ENCODE data around the gene PNMA8C. TPM values are rescaled to one million over a fixed set of nuclear protein-coding genes. Genes with fewer than 3 reads are reported as not detected.

Gene PNMA8C
- polyA plus RNA-seq, 1 of the 3 experiments (the other 2 are of a cell fraction) = 1.3 TPM

DNA sequence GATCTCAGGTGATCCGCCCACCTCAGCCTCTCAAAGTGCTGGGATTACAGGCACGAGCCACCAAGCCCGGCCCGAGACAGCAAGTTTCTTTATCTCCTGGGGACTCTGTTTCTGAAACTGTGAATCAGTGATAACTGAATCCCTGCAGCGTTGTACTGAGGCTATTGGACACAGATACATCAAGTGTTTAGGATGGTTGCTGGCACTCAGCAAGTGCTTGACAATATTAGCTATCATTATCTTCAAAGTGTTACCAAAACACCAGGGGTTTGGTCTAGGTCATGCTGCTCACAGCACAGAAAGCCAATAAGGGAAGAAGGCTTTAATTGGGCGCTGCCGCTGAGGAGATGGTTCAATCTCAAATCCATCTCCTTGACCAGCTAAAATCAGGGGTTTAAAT, 20.5 kb upstream of the PNMA8C start:
- TF ChIP-seq YY1 (IDR thresholded peaks at IDR 0.05; ENCODE audit: low read depth) (no peak), RCOR1 (IDR thresholded peaks at IDR 0.05; ENCODE audit: low read length) (no peak), FOXJ3 (CRISPR knock-in tag; IDR thresholded peaks at IDR 0.05) (no peak), GATA2 (CRISPR knock-in tag; IDR thresholded peaks at IDR 0.05) (no peak), SIN3A (IDR thresholded peaks at IDR 0.05; ENCODE audit: borderline replicate concordance, low read depth, low read length) (no peak), JUND (IDR thresholded peaks at IDR 0.05) (no peak), FOSL2 (IDR thresholded peaks at IDR 0.05; ENCODE audit: borderline replicate concordance, low read depth) (no peak), TEAD4 (IDR thresholded peaks at IDR 0.05; ENCODE audit: borderline replicate concordance, insufficient read depth) (no peak), MEF2A (IDR thresholded peaks at IDR 0.05; ENCODE audit: borderline replicate concordance, low read depth) (no peak), SMC3 (IDR thresholded peaks at IDR 0.05; ENCODE audit: low read depth, low read length) (no peak), FOXM1 (IDR thresholded peaks at IDR 0.05; ENCODE audit: low read depth) (no peak), NFIC (IDR thresholded peaks at IDR 0.05; ENCODE audit: borderline replicate concordance) (no peak), NRF1 (IDR thresholded peaks at IDR 0.05; ENCODE audit: low read depth, low read length) (no peak), MAX (IDR thresholded peaks at IDR 0.05; ENCODE audit: low read depth) (no peak), CHD2 (IDR thresholded peaks at IDR 0.05; ENCODE audit: low read length, partially characterized antibody) (no peak), MXI1 (IDR thresholded peaks at IDR 0.05; ENCODE audit: low read depth, low read length) (no peak)
- TF ChIP-seq, protein P1, sequence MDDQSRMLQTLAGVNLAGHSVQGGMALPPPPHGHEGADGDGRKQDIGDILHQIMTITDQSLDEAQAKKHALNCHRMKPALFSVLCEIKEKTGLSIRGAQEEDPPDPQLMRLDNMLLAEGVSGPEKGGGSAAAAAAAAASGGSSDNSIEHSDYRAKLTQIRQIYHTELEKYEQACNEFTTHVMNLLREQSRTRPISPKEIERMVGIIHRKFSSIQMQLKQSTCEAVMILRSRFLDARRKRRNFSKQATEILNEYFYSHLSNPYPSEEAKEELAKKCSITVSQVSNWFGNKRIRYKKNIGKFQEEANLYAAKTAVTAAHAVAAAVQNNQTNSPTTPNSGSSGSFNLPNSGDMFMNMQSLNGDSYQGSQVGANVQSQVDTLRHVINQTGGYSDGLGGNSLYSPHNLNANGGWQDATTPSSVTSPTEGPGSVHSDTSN (IDR thresholded peaks at IDR 0.05) = no peak
- TF ChIP-seq, protein P2, sequence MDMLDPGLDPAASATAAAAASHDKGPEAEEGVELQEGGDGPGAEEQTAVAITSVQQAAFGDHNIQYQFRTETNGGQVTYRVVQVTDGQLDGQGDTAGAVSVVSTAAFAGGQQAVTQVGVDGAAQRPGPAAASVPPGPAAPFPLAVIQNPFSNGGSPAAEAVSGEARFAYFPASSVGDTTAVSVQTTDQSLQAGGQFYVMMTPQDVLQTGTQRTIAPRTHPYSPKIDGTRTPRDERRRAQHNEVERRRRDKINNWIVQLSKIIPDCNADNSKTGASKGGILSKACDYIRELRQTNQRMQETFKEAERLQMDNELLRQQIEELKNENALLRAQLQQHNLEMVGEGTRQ (IDR thresholded peaks at IDR 0.05; ENCODE audit: borderline replicate concordance, low read depth, low read length) = no peak
- TF ChIP-seq, protein P3, sequence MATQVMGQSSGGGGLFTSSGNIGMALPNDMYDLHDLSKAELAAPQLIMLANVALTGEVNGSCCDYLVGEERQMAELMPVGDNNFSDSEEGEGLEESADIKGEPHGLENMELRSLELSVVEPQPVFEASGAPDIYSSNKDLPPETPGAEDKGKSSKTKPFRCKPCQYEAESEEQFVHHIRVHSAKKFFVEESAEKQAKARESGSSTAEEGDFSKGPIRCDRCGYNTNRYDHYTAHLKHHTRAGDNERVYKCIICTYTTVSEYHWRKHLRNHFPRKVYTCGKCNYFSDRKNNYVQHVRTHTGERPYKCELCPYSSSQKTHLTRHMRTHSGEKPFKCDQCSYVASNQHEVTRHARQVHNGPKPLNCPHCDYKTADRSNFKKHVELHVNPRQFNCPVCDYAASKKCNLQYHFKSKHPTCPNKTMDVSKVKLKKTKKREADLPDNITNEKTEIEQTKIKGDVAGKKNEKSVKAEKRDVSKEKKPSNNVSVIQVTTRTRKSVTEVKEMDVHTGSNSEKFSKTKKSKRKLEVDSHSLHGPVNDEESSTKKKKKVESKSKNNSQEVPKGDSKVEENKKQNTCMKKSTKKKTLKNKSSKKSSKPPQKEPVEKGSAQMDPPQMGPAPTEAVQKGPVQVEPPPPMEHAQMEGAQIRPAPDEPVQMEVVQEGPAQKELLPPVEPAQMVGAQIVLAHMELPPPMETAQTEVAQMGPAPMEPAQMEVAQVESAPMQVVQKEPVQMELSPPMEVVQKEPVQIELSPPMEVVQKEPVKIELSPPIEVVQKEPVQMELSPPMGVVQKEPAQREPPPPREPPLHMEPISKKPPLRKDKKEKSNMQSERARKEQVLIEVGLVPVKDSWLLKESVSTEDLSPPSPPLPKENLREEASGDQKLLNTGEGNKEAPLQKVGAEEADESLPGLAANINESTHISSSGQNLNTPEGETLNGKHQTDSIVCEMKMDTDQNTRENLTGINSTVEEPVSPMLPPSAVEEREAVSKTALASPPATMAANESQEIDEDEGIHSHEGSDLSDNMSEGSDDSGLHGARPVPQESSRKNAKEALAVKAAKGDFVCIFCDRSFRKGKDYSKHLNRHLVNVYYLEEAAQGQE (IDR thresholded peaks at IDR 0.05; ENCODE audit: low read depth, low read length) = no peak
- 47% methylated on average over 4 of the region's 7 CpGs for WGBS (ENCODE audit: low lambda C conversion rate)
- Histone ChIP-seq H3K4me1 (ENCODE audit: control insufficient read depth in 1 of 2, insufficient read depth in 2 of 2, low read depth in 1 of 2, low read length in 1 of 2) (no peaks in the 10 kb centered on the region; a peak in 1 of 4 replicates), H3K27me3 (ENCODE audit: insufficient read depth) (no peaks in the 10 kb centered on the region), H3K4me2 (no peak overlapping the region), H3K27ac (ENCODE audit: low read depth in 2 of 2, low read length in 1 of 2) (no peak overlapping the region), H3K9me3 (no peaks in the 10 kb centered on the region), H3F3A (replicated peaks; ENCODE audit: insufficient read depth) (no peaks in the 10 kb centered on the region), H2AFZ (ENCODE audit: low read depth) (no peak overlapping the region), H3K4me3 (ENCODE audit: low read depth in 2 of 2, low read length in 1 of 2) (no peak overlapping the region), H3K9me2 (no peaks in the 10 kb centered on the region), H3K79me2 (ENCODE audit: insufficient read depth) (no peaks in the 10 kb centered on the region), H4K20me1 (ENCODE audit: insufficient read depth) (no peaks in the 10 kb centered on the region), H3K36me3 (replicated peaks in 1 of 2; ENCODE audit: control insufficient read depth in 1 of 2, insufficient read depth in 2 of 2, low read length in 1 of 2) (no peaks in the 10 kb centered on the region), H3K9ac (no peak overlapping the region)
- DNase-seq = no peak
- ChIA-PET CTCF (interaction anchor here (0.7 to 1.0 kb wide), 2 partner anchors 47 to 64 kb away, joined by 3 to 4 read pairs; no protein-coding TSS in a partner anchor), POLR2A (no interaction called here)

Data from SK-N-SH (cell line).